HCT116 (cell line): ENCODE data around the gene MROH8. TPM values are rescaled to one million over a fixed set of nuclear protein-coding genes. Genes with fewer than 3 reads are reported as not detected.

ENCODE experiments used
- ATAC-seq: fragments of 200-7000 bp; cut with Tn5 transposase; 2 replicates; pipeline ENCODE4 v1.9.1; 2020; ENCODE audit warnings: mild to moderate bottlenecking, moderate library complexity
- BruUV-seq: library from RNA; stranded (reverse); fragments of 400-500 nt; replicated peaks from 2 replicates; lab custom pipeline; 2021; lab: Mats Ljungman, UMichigan
- CTCF ChIA-PET: fragments of 300-600 bp; sonication (Branson Sonifier 250); formaldehyde crosslinking; loops from one replicate; lab custom pipeline; 2021; ENCODE audit warnings: antibody characterized with exemption; lab: Charles Lee
- POLR2A ChIA-PET: fragments of 300-600, 350-600 bp; sonication (Branson Sonifier 250); formaldehyde crosslinking; loops from one replicate; lab custom pipeline; 2021; ENCODE audit warnings: antibody characterized with exemption; lab: Charles Lee
- RAD21 ChIA-PET, 2 experiments: fragments of 300-600 bp; sonication (Branson Sonifier 250); formaldehyde crosslinking; loops; one replicate each; lab custom pipeline; 2023; ENCODE audit warnings: low total read pairs in 2 of 2; ENCODE audit not compliant: uncharacterized antibody in 2 of 2, unreplicated experiment in 2 of 2, low non-redundant PET in 1 of 2; lab: Charles Lee
- DNase-seq: peaks from one replicate; pipeline ENCODE4 v3.0.0-alpha.2; 2010; ENCODE audit warnings: low read depth, low spot score
- H2AFZ ChIP-seq: fragments of 200-600 bp; shearing (Covaris generic), sonication (generic); 2 replicates; pipeline ENCODE4 v1.6.1; 2017; ENCODE audit warnings: low read depth, mixed run types, mixed read lengths, antibody characterized with exemption, low read length; ENCODE audit not compliant: poor library complexity, severe bottlenecking
- H3K27ac ChIP-seq: 2 replicates; pipeline ENCODE4 v1.5.1; 2012; ENCODE audit warnings: low read depth, low read length
- H3K27me3 ChIP-seq: fragments of 200-600 bp; sonication (generic); 2 replicates; pipeline ENCODE4 v1.6.1; 2016; ENCODE audit warnings: mixed run types, low read length, mixed read lengths; ENCODE audit not compliant: insufficient read depth
- H3K36me3 ChIP-seq, 2 experiments: fragments of 200-500 bp in 1 of 2; fragments of 200-600 bp in 1 of 2; sonication (Bioruptor generic) in 1 of 2; sonication (generic) in 1 of 2; 2 replicates each; pipeline versions ENCODE4 v1.5.1 to v1.6.1; 2014 to 2016; ENCODE audit warnings: low read length in 2 of 2, inconsistent platforms in 1 of 2, mixed read lengths in 1 of 2, mixed run types in 1 of 2; ENCODE audit not compliant: insufficient read depth in 2 of 2, control insufficient read depth in 1 of 2
- H3K4me1 ChIP-seq, 2 experiments: fragments of 200-600 bp in 1 of 2; sonication (generic) in 1 of 2; 2 replicates each; pipeline versions ENCODE4 v1.5.1 to v1.6.1; 2012 to 2017; ENCODE audit warnings: low read length in 2 of 2, inconsistent platforms in 1 of 2, mild to moderate bottlenecking in 1 of 2, mixed read lengths in 1 of 2, mixed run types in 1 of 2, moderate library complexity in 1 of 2; ENCODE audit not compliant: insufficient read depth in 2 of 2, control insufficient read depth in 1 of 2
- H3K4me2 ChIP-seq: fragments of 200-600 bp; sonication (generic); 2 replicates; pipeline ENCODE4 v1.6.1; 2017; ENCODE audit warnings: mixed run types, low read length, mixed read lengths
- H3K4me3 ChIP-seq, 2 experiments: fragments of 200-600 bp in 1 of 2; sonication (generic) in 1 of 2; replicated peaks in 1 of 2; 2 replicates each; pipeline ENCODE4 v1.5.1; 2011 to 2016; ENCODE audit warnings: low read length in 2 of 2, control low read depth in 1 of 2, low read depth in 1 of 2, mild to moderate bottlenecking in 1 of 2, mixed read lengths in 1 of 2, mixed run types in 1 of 2
- H3K79me2 ChIP-seq: fragments of 200-600 bp; sonication (generic); 2 replicates; pipeline ENCODE4 v1.6.1; 2017; ENCODE audit warnings: mild to moderate bottlenecking, mixed run types, low read length, moderate library complexity, mixed read lengths; ENCODE audit not compliant: insufficient read depth
- H3K9ac ChIP-seq: fragments of 200-600 bp; sonication (generic); 2 replicates; pipeline ENCODE4 v1.6.1; 2016; ENCODE audit warnings: low read length, mixed read lengths
- H3K9me2 ChIP-seq: fragments of 200-600 bp; sonication (generic), shearing (Covaris generic); 2 replicates; pipeline ENCODE4 v1.6.1; 2017; ENCODE audit warnings: mixed run types, mild to moderate bottlenecking, moderate library complexity; ENCODE audit not compliant: insufficient read depth
- H3K9me3 ChIP-seq, 2 experiments: fragments of 200-500 bp in 1 of 2; fragments of 200-600 bp in 1 of 2; sonication (Bioruptor generic) in 1 of 2; sonication (generic) in 1 of 2; 2 replicates each; pipeline ENCODE4 v1.6.1; 2014 to 2017; ENCODE audit warnings: low read length in 2 of 2, mixed read lengths in 2 of 2, inconsistent platforms in 1 of 2, low read depth in 1 of 2, mild to moderate bottlenecking in 1 of 2, mixed run types in 1 of 2, moderate library complexity in 1 of 2; ENCODE audit not compliant: control insufficient read depth in 1 of 2, insufficient read depth in 1 of 2
- H4K20me1 ChIP-seq: fragments of 200-600 bp; sonication (generic), shearing (Covaris generic); 2 replicates; pipeline ENCODE4 v1.6.1; 2017; ENCODE audit warnings: mixed run types, mild to moderate bottlenecking, moderate library complexity; ENCODE audit not compliant: insufficient read depth
- EZH2 ChIP-seq: fragments of 200-600 bp; sonication (generic); IDR thresholded peaks from 2 replicates; pipeline ENCODE4 v1.6.1; 2017; ENCODE audit warnings: antibody characterized with exemption, mixed run types
- SP1 ChIP-seq: IDR thresholded peaks from 2 replicates; pipeline ENCODE4 v1.6.1; 2012; ENCODE audit warnings: low read depth
- intact Hi-C: fragments of 100-400 bp; cut with micrococcal nuclease; formaldehyde crosslinking; loops from 2 replicates; pipeline ENCODE4 v1.10.0; 2022
- total RNA-seq: library from RNA; stranded (reverse); gene quantifications from one replicate; pipeline ENCODE4 v1.2.1, GENCODE V29; 2021; ENCODE audit not compliant: unreplicated experiment

Gene MROH8
- total RNA-seq, 1 experiment from 2014 or later: 0.79 TPM

DNA sequence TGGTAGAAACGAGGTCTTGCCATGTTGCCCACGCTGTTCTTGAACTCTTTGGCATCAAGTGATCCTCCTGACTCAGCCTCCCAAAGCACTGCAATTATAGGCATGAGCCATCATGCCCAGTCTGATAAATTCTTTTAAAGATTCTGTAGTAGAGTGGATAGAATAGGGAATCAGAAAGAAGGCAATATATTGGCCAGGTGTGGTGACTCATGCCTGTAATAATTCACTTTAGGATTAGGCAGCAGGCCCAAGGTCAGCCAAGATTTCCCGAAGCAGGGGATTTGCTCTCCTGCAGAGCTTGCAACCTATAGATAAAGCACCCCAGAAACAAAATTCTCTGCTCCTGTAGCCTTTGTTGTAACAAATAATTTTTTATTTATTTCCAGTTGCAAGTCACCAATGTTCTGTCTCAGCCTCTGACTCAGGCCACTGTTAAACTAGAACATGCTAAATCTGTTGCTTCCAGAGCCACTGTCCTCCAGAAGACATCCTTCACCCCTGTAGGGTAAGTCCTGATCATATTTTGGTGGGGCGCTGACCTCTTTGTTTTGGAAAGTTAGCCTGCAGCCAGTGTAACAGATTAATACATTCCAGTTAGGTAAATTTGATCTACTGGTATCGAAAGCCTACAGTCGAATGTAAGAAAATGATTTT, 30.4 kb upstream of the MROH8 start:
- H3K79me2 ChIP-seq: peaks cover 12% of the 10 kb centered on the region; the same call in 1 of the 2 replicates
- no peak overlapping the region for H3K4me3 ChIP-seq
- H2AFZ ChIP-seq: no peak overlapping the region
- no peaks in the 10 kb centered on the region for H3K27me3 ChIP-seq
- no peaks in the 10 kb centered on the region for H4K20me1 ChIP-seq
- DNase-seq (no peak), ATAC-seq (no peak)
- no peak overlapping the region for H3K9ac ChIP-seq
- H3K4me1 ChIP-seq: no peaks in the 10 kb centered on the region
- ChIA-PET POLR2A (no interaction called here), CTCF (interaction anchor here (0.7 to 1.3 kb wide), 2 partner anchors 17 to 128 kb away, joined by 3 read pairs; no protein-coding TSS in a partner anchor), RAD21 (no interaction called here)
- no peaks in the 10 kb centered on the region for H3K9me2 ChIP-seq
- H3K36me3 ChIP-seq: peaks cover 52 to 67% of the 10 kb centered on the region in 2 experiments
- no peaks in the 10 kb centered on the region for H3K9me3 ChIP-seq
- H3K27ac ChIP-seq: no peak overlapping the region
- intact Hi-C loops: no loop called here
- no peak for TF ChIP-seq SP1
- no peak overlapping the region for H3K4me2 ChIP-seq
- no TSS peak for BruUV-seq

DNA sequence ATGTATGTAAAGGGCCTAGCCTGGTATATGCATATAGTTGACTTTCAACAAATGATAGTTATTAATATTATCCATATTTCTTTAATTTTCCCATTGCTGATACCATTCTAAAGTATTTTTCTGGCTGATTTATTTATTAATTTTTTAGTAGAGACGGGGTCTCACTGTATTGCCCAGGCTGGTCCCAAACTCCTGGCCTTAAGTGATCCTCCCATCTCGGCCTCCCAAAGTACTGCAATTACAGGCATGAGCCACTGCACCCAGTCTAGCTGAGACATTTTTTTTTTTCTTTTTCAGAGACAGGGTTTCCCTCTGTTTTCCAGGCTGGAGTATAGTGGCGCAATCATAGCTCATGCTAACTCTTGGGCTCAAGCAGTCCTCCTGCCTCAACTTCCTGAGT, 29.8 kb upstream of the MROH8 start:
- Histone ChIP-seq H3K9ac (no peak overlapping the region), H4K20me1 (no peaks in the 10 kb centered on the region), H2AFZ (no peak overlapping the region), H3K4me3 (no peak overlapping the region), H3K27ac (no peak overlapping the region), H3K27me3 (no peaks in the 10 kb centered on the region), H3K79me2 (peaks cover 18% of the 10 kb centered on the region; the same call in 1 of the 2 replicates), H3K36me3 (peaks cover 58 to 68% of the 10 kb centered on the region in 2 experiments), H3K9me2 (no peaks in the 10 kb centered on the region), H3K9me3 (no peaks in the 10 kb centered on the region), H3K4me2 (no peak overlapping the region), H3K4me1 (no peaks in the 10 kb centered on the region)
- intact Hi-C loops: no loop called here
- ChIA-PET RAD21 (no interaction called here), CTCF (interaction anchor here (1.3 to 1.5 kb wide), 2 partner anchors 17 kb away, joined by 3 read pairs; no protein-coding TSS in a partner anchor), POLR2A (no interaction called here)
- no peak for ATAC-seq
- DNase-seq: no peak
- BruUV-seq: no TSS peak
- no peak for TF ChIP-seq EZH2
